GM18526 (cell line): ENCODE results near the gene OGN.

Experiments
- POLR2A ChIP-seq: IDR thresholded peaks from 3 replicates; pipeline ENCODE4 v1.6.1; 2011; ENCODE audit not compliant: insufficient read length; ENCODE audit errors: extremely low read depth

Gene OGN, protein sequence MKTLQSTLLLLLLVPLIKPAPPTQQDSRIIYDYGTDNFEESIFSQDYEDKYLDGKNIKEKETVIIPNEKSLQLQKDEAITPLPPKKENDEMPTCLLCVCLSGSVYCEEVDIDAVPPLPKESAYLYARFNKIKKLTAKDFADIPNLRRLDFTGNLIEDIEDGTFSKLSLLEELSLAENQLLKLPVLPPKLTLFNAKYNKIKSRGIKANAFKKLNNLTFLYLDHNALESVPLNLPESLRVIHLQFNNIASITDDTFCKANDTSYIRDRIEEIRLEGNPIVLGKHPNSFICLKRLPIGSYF

DNA sequence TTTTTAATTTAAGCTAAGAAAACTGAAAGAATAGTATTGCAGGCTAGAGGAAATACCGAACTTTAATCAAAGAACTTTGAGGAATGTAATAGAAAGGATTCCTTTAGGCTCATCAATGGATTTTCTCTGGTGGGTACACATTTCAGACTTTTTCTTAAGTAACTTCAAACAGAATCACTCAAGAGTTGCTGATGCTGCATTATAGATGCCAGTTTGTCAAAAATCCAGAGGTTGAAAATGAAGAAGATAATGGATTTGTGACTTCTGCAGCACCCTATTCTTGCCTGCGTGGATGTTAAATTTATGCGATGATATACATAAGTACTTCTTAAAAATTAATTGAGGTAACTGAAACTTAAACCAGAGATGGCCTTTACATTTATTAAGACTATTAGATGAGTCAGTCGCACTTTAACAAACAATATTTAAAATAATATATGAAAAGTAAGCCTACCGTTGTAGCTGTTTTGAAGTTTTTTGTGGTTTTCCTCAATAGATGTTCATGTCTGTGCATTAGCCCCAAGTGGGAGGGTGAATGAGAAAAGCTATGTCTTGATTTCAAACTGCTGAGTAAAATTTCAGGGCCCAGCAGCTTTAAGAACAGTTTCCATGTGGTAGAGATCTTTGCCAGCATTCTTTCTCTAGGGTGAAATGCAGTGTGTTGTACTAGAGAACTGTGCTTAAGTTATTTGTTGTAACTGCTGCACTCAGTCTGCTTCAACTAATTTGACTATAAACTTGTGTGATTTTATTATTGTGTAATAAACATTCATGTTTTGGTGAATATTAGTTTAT, at the start of gene OGN:
TSS of gene OGN (minus strand) at position 537 of the 795 bp plus-strand sequence. CDS start 1,171 bp downstream, outside the sequence.
- TF ChIP-seq POLR2A, result no peak

DNA sequence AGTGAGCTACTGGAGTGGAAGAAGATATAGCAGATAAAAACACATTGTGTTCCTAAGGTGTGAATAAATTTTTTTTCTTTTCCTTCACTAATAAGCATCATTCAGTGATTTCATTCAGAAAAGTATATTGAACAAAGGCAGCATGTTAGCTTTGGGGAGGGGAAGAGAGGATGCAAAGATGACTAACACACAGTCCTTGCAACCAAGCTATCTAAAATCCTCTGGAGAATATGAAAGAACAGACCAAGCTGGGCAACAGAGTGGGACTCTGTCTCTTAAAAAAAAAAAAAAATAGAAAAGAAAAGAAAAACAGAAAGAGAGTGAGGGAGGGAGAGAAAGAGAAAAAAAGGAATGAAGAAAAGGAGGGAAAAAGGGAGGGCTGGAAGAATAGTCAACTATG, 42.2 kb upstream of the OGN start:
- no peak for TF ChIP-seq POLR2A

GRCh38 chr9:92444841-92445240, 40.5 kb upstream of the OGN start:
- TF ChIP-seq POLR2A, result no peak

DNA sequence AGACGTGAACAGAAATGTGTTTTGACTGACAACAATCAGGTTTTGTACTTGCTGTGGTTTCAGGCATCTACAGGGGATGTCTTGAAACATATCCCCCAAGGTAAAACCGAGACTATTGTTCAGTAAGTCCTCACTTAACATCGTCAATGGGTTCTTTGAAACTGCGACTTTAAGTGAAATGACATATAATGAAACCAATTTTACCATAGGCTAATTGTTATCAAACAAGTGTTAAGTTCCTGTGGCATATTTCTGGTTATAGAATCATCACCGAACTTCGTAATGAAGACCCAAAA, 36.3 kb upstream of the OGN start:
- no peak for TF ChIP-seq POLR2A

- TF ChIP-seq POLR2A, result no peak
These were observed 35.8 kb upstream of the OGN start for GRCh38 chr9:92439921-92440750.

- TF ChIP-seq POLR2A, result no peak
These were observed 34.6 kb upstream of the OGN start for GRCh38 chr9:92438900-92439526.

DNA sequence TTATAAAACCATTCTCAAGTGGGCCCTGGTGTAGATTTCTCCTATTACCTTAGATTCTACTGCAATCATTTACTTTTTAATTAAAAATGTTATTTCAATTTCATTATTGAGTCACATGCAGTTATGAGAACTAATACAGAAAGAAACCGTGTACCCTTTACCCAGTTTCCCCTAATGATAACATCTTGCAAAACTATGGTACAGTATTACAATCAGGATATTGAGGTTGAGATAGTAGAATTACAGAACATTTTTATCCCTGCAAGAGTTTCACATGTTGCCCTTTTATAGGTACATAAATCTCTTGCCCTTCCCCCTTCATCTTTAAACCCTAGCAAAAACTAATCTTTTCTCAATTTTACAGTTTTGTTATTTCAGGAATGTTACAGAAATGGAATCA, 30.9 kb upstream of the OGN start:
- TF ChIP-seq POLR2A, result no peak

DNA sequence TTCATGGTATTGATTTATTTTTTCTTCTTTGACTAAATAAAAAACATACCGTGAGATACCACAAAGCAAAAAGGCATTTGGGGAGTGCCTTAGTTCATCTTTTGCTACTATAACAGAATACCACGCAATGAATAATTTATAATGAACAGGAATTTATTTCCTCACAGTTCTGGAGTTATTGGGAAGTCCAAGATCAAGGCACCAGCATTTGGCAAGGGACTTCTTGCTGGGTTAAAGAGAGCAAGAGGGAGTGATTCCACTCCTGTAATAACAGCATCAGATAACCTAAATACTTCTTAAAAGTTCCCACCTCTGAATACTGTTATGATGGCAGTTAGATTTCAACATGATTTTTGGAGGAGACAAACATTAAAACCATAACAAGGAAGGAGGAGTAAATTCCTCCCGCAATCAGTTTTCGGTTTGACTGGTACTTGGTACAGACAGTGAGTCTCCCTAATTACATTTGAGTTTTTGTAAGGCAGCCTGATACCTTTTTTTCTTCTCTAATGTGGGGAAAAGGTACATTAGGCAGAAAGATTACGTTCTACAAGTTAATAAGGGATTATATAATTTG, 28.7 kb upstream of the OGN start:
- no peak for TF ChIP-seq POLR2A

GRCh38 chr9:92432350-92432749, 28.0 kb upstream of the OGN start:
- TF ChIP-seq POLR2A, result no peak

DNA sequence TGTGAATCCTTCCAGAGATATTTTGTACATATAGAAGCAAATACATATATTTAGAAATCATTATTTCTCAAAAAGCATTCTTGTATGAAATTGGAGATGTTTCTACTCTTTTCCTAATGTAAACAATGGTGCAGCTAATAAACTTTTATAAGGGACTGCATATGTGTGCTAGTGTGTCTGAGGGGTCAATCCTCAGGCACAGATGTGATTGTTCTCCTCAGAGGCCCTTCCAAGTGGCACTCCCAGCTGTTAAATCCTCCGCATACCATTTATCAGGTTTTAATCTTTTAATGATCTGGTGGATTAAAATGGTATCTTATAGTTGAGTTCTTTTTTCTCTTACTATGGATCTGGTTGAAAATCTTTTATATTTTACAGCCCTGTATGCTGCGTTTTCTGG, 25.5 kb upstream of the OGN start:
- TF ChIP-seq POLR2A, result no peak

DNA sequence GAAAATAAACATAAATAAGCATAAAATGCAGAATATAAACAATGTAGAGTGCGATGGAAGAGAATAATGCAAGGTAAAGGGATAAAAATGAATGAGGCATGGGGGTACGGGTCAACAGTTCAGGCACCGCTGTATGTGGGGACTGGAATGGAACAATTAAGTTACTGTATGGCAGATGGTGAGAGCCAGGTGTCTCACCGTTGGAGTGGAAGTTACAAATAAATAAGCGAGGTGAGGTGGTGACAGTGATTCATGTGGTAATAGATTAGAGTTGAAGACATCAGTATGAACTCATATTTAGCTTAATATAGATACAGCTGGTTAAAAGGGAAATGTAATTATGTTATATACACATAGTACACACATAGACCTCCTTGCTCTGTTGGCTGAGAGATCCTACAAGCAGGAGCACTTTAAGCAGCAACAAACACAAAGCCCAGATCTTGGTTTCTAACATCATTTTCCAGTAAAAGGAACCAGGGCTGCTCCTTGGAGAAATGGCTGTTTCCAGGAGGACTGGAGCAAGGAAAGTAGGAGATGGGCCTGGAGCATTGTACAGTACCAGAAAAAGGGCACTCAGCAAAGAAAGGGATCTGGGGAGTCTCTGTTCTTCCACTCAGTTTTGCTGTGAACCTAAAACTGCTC, 22.2 kb upstream of the OGN start:
- no peak for TF ChIP-seq POLR2A

- TF ChIP-seq POLR2A, result no peak
These were observed 21.1 kb upstream of the OGN start for GRCh38 chr9:92425474-92425873.

DNA sequence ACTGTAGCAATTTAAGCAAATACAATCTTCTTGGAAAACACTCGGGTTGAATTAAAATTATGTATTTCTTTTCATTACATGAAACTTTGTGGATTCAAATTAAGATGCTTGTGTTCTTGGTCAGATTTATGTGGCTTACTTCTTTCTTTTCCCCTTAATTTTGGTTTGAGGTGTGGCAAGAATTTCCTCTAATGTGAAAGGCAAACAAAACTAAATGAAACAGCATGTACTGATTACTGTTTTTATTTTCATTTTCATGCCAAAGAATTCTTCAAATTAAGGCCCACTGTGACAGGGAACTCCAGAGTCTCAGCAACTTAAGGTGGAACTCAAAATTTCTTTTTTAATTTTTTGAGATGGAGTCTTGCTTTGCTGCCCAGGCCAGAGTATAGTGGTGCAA, 20.0 kb upstream of the OGN start, which contains the start of gene OMD:
TSS of gene OMD (minus strand) at position 132 of the 400 bp plus-strand sequence. CDS start 6,913 bp downstream, outside the sequence.
- TF ChIP-seq POLR2A, result no peak

GRCh38 chr9:92423612-92424011, 19.2 kb upstream of the OGN start:
- TF ChIP-seq POLR2A, result no peak
